SK-N-SH (cell line): ENCODE results near the gene SOX8. TPM values are rescaled to one million over a fixed set of nuclear protein-coding genes. Genes with fewer than 3 reads are reported as not detected.

Experiments used
- CTCF ChIA-PET: fragments of 300-600, 350-600 bp; formaldehyde crosslinking; extraction: SDS; loops from one replicate; lab custom pipeline; 2021; lab: Yijun Ruan, JAX
- POLR2A ChIA-PET: fragments of 350-600 bp; sonication (Branson Sonifier 250); formaldehyde crosslinking; extraction: SDS; loops from one replicate; lab custom pipeline; 2020; ENCODE audit warnings: antibody characterized with exemption, inconsistent platforms; lab: Yijun Ruan, JAX
- DNase-seq: peaks from one replicate; pipeline ENCODE4 v3.0.0; 2012
- H2AFZ ChIP-seq: fragments of 200-600 bp; sonication (generic); 2 replicates; pipeline ENCODE4 v1.8.1; 2016; ENCODE audit warnings: antibody characterized with exemption, mild to moderate bottlenecking, low read depth
- H3F3A ChIP-seq: fragments of 200-600 bp; sonication (generic); replicated peaks from 2 replicates; pipeline ENCODE3; 2016; ENCODE audit warnings: antibody characterized with exemption, mild to moderate bottlenecking; ENCODE audit not compliant: insufficient read depth
- H3K27ac ChIP-seq, 2 experiments: fragments of 200-500 bp in 1 of 2; fragments of 200-600 bp in 1 of 2; sonication (Bioruptor generic) in 1 of 2; sonication (generic), shearing (Covaris generic) in 1 of 2; 2 replicates each; pipeline versions ENCODE4 v1.5.1 to v1.6.1; 2014 to 2016; ENCODE audit warnings: low read depth in 2 of 2, inconsistent platforms in 1 of 2, low read length in 1 of 2, mild to moderate bottlenecking in 1 of 2, mixed read lengths in 1 of 2
- H3K27me3 ChIP-seq: fragments of 200-600 bp; sonication (generic), shearing (Covaris generic); 2 replicates; pipeline ENCODE4 v1.6.1; 2016; ENCODE audit warnings: mixed run types; ENCODE audit not compliant: insufficient read depth
- H3K36me3 ChIP-seq, 2 experiments: fragments of 200-500 bp in 1 of 2; fragments of 200-600 bp in 1 of 2; sonication (Bioruptor generic) in 1 of 2; sonication (generic) in 1 of 2; replicated peaks in 1 of 2; 2 replicates each; pipeline versions ENCODE3 to v1.5.1; 2014 to 2016; ENCODE audit warnings: low read length in 1 of 2, mild to moderate bottlenecking in 1 of 2; ENCODE audit not compliant: insufficient read depth in 2 of 2, control insufficient read depth in 1 of 2
- H3K4me1 ChIP-seq, 2 experiments: fragments of 200-500 bp in 1 of 2; fragments of 200-600 bp in 1 of 2; sonication (Bioruptor generic) in 1 of 2; sonication (generic), shearing (Covaris generic) in 1 of 2; 2 replicates each; pipeline versions ENCODE4 v1.5.1 to v1.6.1; 2014 to 2016; ENCODE audit warnings: low read depth in 1 of 2, low read length in 1 of 2, mixed run types in 1 of 2; ENCODE audit not compliant: insufficient read depth in 2 of 2, control insufficient read depth in 1 of 2
- H3K4me2 ChIP-seq: fragments of 200-600 bp; sonication (generic), shearing (Covaris generic); 2 replicates; pipeline ENCODE4 v1.6.1; 2017; ENCODE audit warnings: mixed run types
- H3K4me3 ChIP-seq, 2 experiments: fragments of 200-500 bp in 1 of 2; fragments of 200-600 bp in 1 of 2; sonication (Bioruptor generic) in 1 of 2; sonication (generic), shearing (Covaris generic) in 1 of 2; 2 replicates each; pipeline versions ENCODE4 v1.5.1 to v1.8.1; 2014 to 2016; ENCODE audit warnings: low read depth in 2 of 2, inconsistent platforms in 1 of 2, low read length in 1 of 2, mild to moderate bottlenecking in 1 of 2, mixed read lengths in 1 of 2, moderate library complexity in 1 of 2
- H3K79me2 ChIP-seq: fragments of 200-600 bp; sonication (generic); 2 replicates; pipeline ENCODE4 v1.8.1; 2017; ENCODE audit warnings: mild to moderate bottlenecking; ENCODE audit not compliant: insufficient read depth
- H3K9ac ChIP-seq: fragments of 200-600 bp; sonication (generic); 2 replicates; pipeline ENCODE4 v1.6.1; 2017; ENCODE audit warnings: mixed run types
- H3K9me2 ChIP-seq: fragments of 200-600 bp; sonication (generic); 2 replicates; pipeline ENCODE4 v1.6.1; 2017; ENCODE audit warnings: mixed run types
- H3K9me3 ChIP-seq: fragments of 200-600 bp; sonication (generic); 2 replicates; pipeline ENCODE4 v1.6.1; 2017; ENCODE audit warnings: mixed run types, mild to moderate bottlenecking, moderate library complexity
- H4K20me1 ChIP-seq: fragments of 200-600 bp; sonication (generic); 2 replicates; pipeline ENCODE4 v1.6.1; 2017; ENCODE audit warnings: mild to moderate bottlenecking, mixed run types; ENCODE audit not compliant: insufficient read depth
- EP300 ChIP-seq, 2 experiments: IDR thresholded peaks; 2 replicates each; pipeline versions ENCODE4 v1.4.0 to v1.6.1; 2012; ENCODE audit warnings: borderline replicate concordance in 1 of 2, low read depth in 1 of 2, low read length in 1 of 2
- EZH2phosphoT487 ChIP-seq: fragments of 200-600 bp; sonication (generic); IDR thresholded peaks from 2 replicates; pipeline ENCODE4 v1.6.1; 2017; ENCODE audit warnings: low read depth, mixed run types, mild to moderate bottlenecking, antibody characterized with exemption, moderate library complexity, borderline replicate concordance
- FOSL2 ChIP-seq: IDR thresholded peaks from 2 replicates; pipeline ENCODE4 v1.4.0; 2012; ENCODE audit warnings: low read depth, mild to moderate bottlenecking, moderate library complexity, borderline replicate concordance
- FOXM1 ChIP-seq: IDR thresholded peaks from 2 replicates; pipeline ENCODE4 v1.4.0; 2012; ENCODE audit warnings: low read depth, mild to moderate bottlenecking
- GABPA ChIP-seq: IDR thresholded peaks from 2 replicates; pipeline ENCODE4 v1.4.0; 2012; ENCODE audit warnings: low read depth, mild to moderate bottlenecking
- GATA2 ChIP-seq: sonication (generic); formaldehyde crosslinking; IDR thresholded peaks from 2 replicates; pipeline ENCODE4 v1.5.0; 2020; ENCODE audit warnings: mild to moderate bottlenecking, missing genetic modification reagents
- IRF3 ChIP-seq: fragments of 150-350 bp; IDR thresholded peaks from 2 replicates; pipeline ENCODE4 v1.6.1; 2016; ENCODE audit warnings: mild to moderate bottlenecking, low read depth, low read length
- MAX ChIP-seq: IDR thresholded peaks from 2 replicates; pipeline ENCODE4 v1.4.0; 2012; ENCODE audit warnings: low read depth
- MXI1 ChIP-seq: IDR thresholded peaks from 2 replicates; pipeline ENCODE4 v1.6.1; 2012; ENCODE audit warnings: mild to moderate bottlenecking, low read depth, low read length, improper control_type of control experiment
- PBX3 ChIP-seq: IDR thresholded peaks from 2 replicates; pipeline ENCODE4; 2012
- POLR2AphosphoS5 ChIP-seq: IDR thresholded peaks from 2 replicates; pipeline ENCODE4 v1.6.1; 2012; ENCODE audit warnings: low read depth, low read length
- RAD21 ChIP-seq: IDR thresholded peaks from 2 replicates; pipeline ENCODE4 v1.6.1; 2012; ENCODE audit warnings: mild to moderate bottlenecking, low read length
- RFX5 ChIP-seq: IDR thresholded peaks from 2 replicates; pipeline ENCODE4 v1.6.1; 2012; ENCODE audit warnings: mild to moderate bottlenecking, improper control_type of control experiment, low read length
- SMC3 ChIP-seq: IDR thresholded peaks from 2 replicates; pipeline ENCODE4 v1.6.1; 2012; ENCODE audit warnings: low read depth, low read length, improper control_type of control experiment
- TEAD4 ChIP-seq: IDR thresholded peaks from 2 replicates; pipeline ENCODE4 v1.4.0; 2012; ENCODE audit warnings: mild to moderate bottlenecking, borderline replicate concordance; ENCODE audit not compliant: insufficient read depth
- USF2 ChIP-seq: fragments of 150-350 bp; IDR thresholded peaks from 2 replicates; pipeline ENCODE4 v1.6.1; 2017; ENCODE audit warnings: antibody characterized with exemption, low read length, low read depth, borderline replicate concordance
- YY1 ChIP-seq: IDR thresholded peaks from 2 replicates; pipeline ENCODE4 v1.4.0; 2012; ENCODE audit warnings: low read depth, mild to moderate bottlenecking
- WGBS: methylation state at CpG from one replicate; pipeline ENCODE4 v1.1.6; 2017; ENCODE audit warnings: low lambda C conversion rate; 5-methylcytosine and 5-hydroxymethylcytosine counted together
- polyA plus RNA-seq, 3 experiments: library from polyadenylated mRNA; depleted of rRNA; stranded (reverse); fragments of >200 nt; gene quantifications; 2 replicates each; pipeline ENCODE4 v1.2.3, GENCODE V29; 2012
- TF ChIP-seq, protein P1 (sequence below): IDR thresholded peaks from 2 replicates; pipeline ENCODE4 v1.4.0; 2012; ENCODE audit warnings: low read depth, borderline replicate concordance

SOX8 gene
- polyA plus RNA-seq, 1 of the 3 experiments (the other 2 are of a cell fraction), result not detected

- no peak overlapping the region; a peak in 1 of 4 replicates for H3K4me3 ChIP-seq
- ChIA-PET POLR2A (no interaction called here), CTCF (no interaction called here)
- peaks cover 5% of the 10 kb centered on the region; the same call in 1 of the 2 replicates for H3K79me2 ChIP-seq
- no peaks in the 10 kb centered on the region for H3F3A ChIP-seq
- H3K27me3 ChIP-seq, result peaks cover 24% of the 10 kb centered on the region
- no peak overlapping the region for H2AFZ ChIP-seq
- 85% methylated on average over 8 of the region's 8 CpGs for WGBS
- H3K4me2 ChIP-seq, result no peak overlapping the region
- H3K9me2 ChIP-seq, result no peaks in the 10 kb centered on the region
- no peaks in the 10 kb centered on the region for H4K20me1 ChIP-seq
- no peak overlapping the region for H3K9ac ChIP-seq
- peaks cover 5 to 11% of the 10 kb centered on the region in 2 experiments for H3K36me3 ChIP-seq
- no peak for DNase-seq
- H3K27ac ChIP-seq, result no peak overlapping the region
- TF ChIP-seq EZH2phosphoT487 (no peak), EP300 (IDR thresholded peaks at IDR 0.05; ENCODE audit: borderline replicate concordance in 1 of 2, low read depth in 1 of 2, low read length in 1 of 2) (no peak), GATA2 (CRISPR knock-in tag) (no peak), MXI1 (no peak), YY1 (no peak), FOXM1 (no peak), TEAD4 (no peak)
- TF ChIP-seq, protein P1, sequence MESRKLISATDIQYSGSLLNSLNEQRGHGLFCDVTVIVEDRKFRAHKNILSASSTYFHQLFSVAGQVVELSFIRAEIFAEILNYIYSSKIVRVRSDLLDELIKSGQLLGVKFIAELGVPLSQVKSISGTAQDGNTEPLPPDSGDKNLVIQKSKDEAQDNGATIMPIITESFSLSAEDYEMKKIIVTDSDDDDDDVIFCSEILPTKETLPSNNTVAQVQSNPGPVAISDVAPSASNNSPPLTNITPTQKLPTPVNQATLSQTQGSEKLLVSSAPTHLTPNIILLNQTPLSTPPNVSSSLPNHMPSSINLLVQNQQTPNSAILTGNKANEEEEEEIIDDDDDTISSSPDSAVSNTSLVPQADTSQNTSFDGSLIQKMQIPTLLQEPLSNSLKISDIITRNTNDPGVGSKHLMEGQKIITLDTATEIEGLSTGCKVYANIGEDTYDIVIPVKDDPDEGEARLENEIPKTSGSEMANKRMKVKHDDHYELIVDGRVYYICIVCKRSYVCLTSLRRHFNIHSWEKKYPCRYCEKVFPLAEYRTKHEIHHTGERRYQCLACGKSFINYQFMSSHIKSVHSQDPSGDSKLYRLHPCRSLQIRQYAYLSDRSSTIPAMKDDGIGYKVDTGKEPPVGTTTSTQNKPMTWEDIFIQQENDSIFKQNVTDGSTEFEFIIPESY, result no peak
- H3K4me1 ChIP-seq, result peaks cover 6 to 11% of the 10 kb centered on the region in 2 experiments; a peak in 2 of 4 replicates
- no peaks in the 10 kb centered on the region for H3K9me3 ChIP-seq
Observed at GRCh38 chr16:968620-969019, 12.9 kb upstream of the SOX8 start.

DNA sequence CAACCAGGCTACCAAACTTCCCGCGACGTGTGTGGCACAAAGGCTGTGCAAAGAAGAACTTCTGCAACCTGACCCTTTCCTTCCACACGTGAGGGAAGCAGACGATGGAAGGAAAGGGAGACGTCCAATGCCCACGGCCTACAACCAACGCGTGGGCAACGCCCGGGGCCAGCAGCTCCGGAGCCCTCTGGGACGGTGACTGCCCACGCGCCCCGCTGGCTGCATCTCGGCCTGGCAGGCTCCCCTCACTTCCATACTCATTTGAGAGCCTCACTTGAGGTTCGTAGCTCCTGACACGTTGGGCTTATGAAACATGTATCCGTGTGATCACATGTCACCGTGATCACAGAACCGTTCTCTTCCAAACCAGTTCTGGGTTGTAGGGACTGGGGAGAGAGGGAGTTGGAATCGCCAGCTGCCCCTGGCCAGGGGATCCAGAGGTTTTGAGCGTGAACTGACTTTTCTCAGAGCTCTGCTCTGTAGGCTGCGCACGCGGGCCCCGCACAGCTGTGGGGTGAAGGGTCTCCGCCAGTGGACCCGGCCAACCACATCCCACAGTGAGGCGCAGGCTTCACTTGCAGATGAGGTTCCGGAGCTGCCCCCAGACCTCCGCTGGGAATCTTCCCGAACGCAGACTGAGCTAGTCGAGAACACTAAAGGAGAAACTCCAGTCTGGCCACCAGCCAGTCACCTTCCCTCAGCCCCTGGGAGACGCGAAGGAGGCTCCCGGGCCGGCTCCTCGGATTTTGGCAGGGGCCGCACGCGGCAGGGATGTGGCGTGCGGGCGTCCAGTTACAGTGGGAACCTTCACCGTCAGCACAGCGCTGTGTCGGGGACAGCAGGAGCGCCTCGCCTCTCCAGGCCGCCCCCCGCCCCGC lies 11.8 kb upstream of the SOX8 start:
- DNase-seq, result no peak
- TF ChIP-seq EP300 (IDR thresholded peaks at IDR 0.05; ENCODE audit: borderline replicate concordance in 1 of 2, low read depth in 1 of 2, low read length in 1 of 2) (no peak), MXI1 (no peak), YY1 (no peak), FOSL2 (no peak), PBX3 (no peak), GABPA (no peak), SMC3 (no peak), IRF3 (no peak), RFX5 (no peak), USF2 (no peak), RAD21 (no peak), POLR2AphosphoS5 (no peak), MAX (no peak)
- Histone ChIP-seq H3K4me1 (peaks cover 6 to 11% of the 10 kb centered on the region in 2 experiments; a peak in 2 of 4 replicates), H3K4me2 (peak overlapping the region; percentile 97), H3K4me3 (peak overlapping the region; percentile 86 to 92), H3K79me2 (peaks cover 5% of the 10 kb centered on the region; the same call in 1 of the 2 replicates), H2AFZ (0 out of 2 replicates have a peak overlapping the region, but pooled peaks have one; percentile 97), H3K27ac (no peak overlapping the region), H3K9me2 (no peaks in the 10 kb centered on the region), H4K20me1 (no peaks in the 10 kb centered on the region), H3K27me3 (peaks cover 35% of the 10 kb centered on the region), H3F3A (no peaks in the 10 kb centered on the region), H3K36me3 (peaks cover 5 to 11% of the 10 kb centered on the region in 2 experiments), H3K9me3 (no peaks in the 10 kb centered on the region), H3K9ac (peak overlapping the region; percentile 86)
- 89% methylated on average over 20 of the region's 55 CpGs for WGBS
- CTCF ChIA-PET, result interaction anchor here (0.9 kb wide), 1 partner anchor 91 kb away, joined by 3 read pairs; no protein-coding TSS in a partner anchor
- POLR2A ChIA-PET, result no interaction called here
